Peyer's patch (tissue), 4 donors: ENCODE data around the gene UNC5B.

ENCODE experiments used
- CTCF ChIP-seq, 6 experiments: fragments of 450-650 bp in 4 of 6; fragments of 200-600 bp in 2 of 6; sonication (generic) in 1 of 6; IDR thresholded peaks; one replicate each; pipeline ENCODE4 v1.5.1; 2017 to 2019; ENCODE audit warnings: antibody characterized with exemption in 6 of 6, mild to moderate bottlenecking in 3 of 6, moderate library complexity in 1 of 6
- POLR2A ChIP-seq, 2 donors: fragments of 450-650 bp; IDR thresholded peaks; one replicate each; pipeline ENCODE4 v1.5.1; 2017; ENCODE audit warnings: antibody characterized with exemption in 2 of 2, mild to moderate bottlenecking in 2 of 2, moderate library complexity in 2 of 2

- TF ChIP-seq CTCF (IDR thresholded peaks at IDR 0.05) (no peak), POLR2A (IDR thresholded peaks at IDR 0.05) (no peak)
Measured at GRCh38 chr10:71205468-71205867, 6.9 kb upstream of the UNC5B start.
